Gastroesophageal sphincter (tissue), 4 donors: ENCODE results near the gene NUP153. TPM values are rescaled to one million over a fixed set of nuclear protein-coding genes. Genes with fewer than 3 reads are reported as not detected.

Experiments
- ATAC-seq: fragments of 150-250 bp; one replicate; pipeline ENCODE4 v1.9.1; 2016; ENCODE audit warnings: mild to moderate bottlenecking, moderate library complexity
- H3K27ac ChIP-seq, 4 donors: fragments of 200-600 bp; sonication (generic) in 3 of 4; 1 replicate in 3 of 4; 2 replicates in 1 of 4; pipeline ENCODE4 v1.5.1; 2016 to 2019
- H3K27me3 ChIP-seq: fragments of 200-600 bp; sonication (generic); one replicate; pipeline ENCODE4 v1.5.1; 2019
- H3K36me3 ChIP-seq, 2 donors: fragments of 200-600 bp; sonication (generic); one replicate each; pipeline ENCODE4 v1.5.1; 2019; ENCODE audit warnings: control low read depth in 1 of 2
- H3K4me1 ChIP-seq, 3 donors: fragments of 200-600 bp; sonication (generic); 1 replicate in 2 of 3; 2 replicates in 1 of 3; pipeline ENCODE4 v1.5.1; 2016 to 2019; ENCODE audit warnings: control low read depth in 2 of 3
- H3K4me3 ChIP-seq, 2 donors: fragments of 200-600 bp; sonication (generic); one replicate each; pipeline ENCODE4 v1.5.1; 2019; ENCODE audit warnings: mild to moderate bottlenecking in 1 of 2, moderate library complexity in 1 of 2
- H3K9me3 ChIP-seq, 3 donors: fragments of 200-600 bp; sonication (generic); one replicate each; pipeline ENCODE4 v1.5.1; 2017 to 2019; ENCODE audit warnings: control low read depth in 2 of 3
- CTCF ChIP-seq, 4 experiments: fragments of 200-600 bp in 2 of 4; fragments of 450-650 bp in 2 of 4; sonication (generic) in 1 of 4; IDR thresholded peaks; one replicate each; pipeline ENCODE4 v1.5.1; 2017 to 2019; ENCODE audit warnings: antibody characterized with exemption in 4 of 4, mild to moderate bottlenecking in 2 of 4, moderate library complexity in 2 of 4
- EP300 ChIP-seq: sonication (generic); formaldehyde crosslinking; IDR thresholded peaks from one replicate; pipeline ENCODE4 v1.6.1; 2017; ENCODE audit warnings: antibody characterized with exemption, mild to moderate bottlenecking
- POLR2A ChIP-seq, 2 donors: fragments of 450-650 bp; IDR thresholded peaks; one replicate each; pipeline ENCODE4 v1.6.1; 2017; ENCODE audit warnings: antibody characterized with exemption in 2 of 2, mild to moderate bottlenecking in 2 of 2, moderate library complexity in 1 of 2
- POLR2AphosphoS5 ChIP-seq: sonication (generic); formaldehyde crosslinking; IDR thresholded peaks from one replicate; pipeline ENCODE4 v1.6.1; 2017; ENCODE audit warnings: antibody characterized with exemption
- WGBS, 2 donors: methylation state at CpG; one replicate each; pipeline ENCODE4 v1.1.5; 2018; ENCODE audit warnings: low coverage in 1 of 2; 5-methylcytosine and 5-hydroxymethylcytosine counted together
- total RNA-seq, 4 donors: library from RNA; depleted of rRNA; stranded (reverse); fragments of >200 nt; gene quantifications; one replicate each; pipeline ENCODE4 v1.1.0, GENCODE V29; 2016

Gene NUP153
- total RNA-seq, 4 donors from 2014 or later: 28.8 to 41.6 (median 31.2) TPM

GRCh38 chr6:17656644-17657043 lies 50.1 kb downstream of the NUP153 start:
- peaks cover 0 to 82% of the 10 kb centered on the region in 2 donors for H3K36me3 ChIP-seq
- no peaks in the 10 kb centered on the region for H3K9me3 ChIP-seq
- H3K4me1 ChIP-seq: peaks cover 0 to 14% (median 0%) of the 10 kb centered on the region in 3 donors
- no peak for ATAC-seq
- H3K27me3 ChIP-seq: no peaks in the 10 kb centered on the region
- no peak overlapping the region for H3K27ac ChIP-seq
- WGBS, 2 donors: 54 to 100% methylated on average over 2 to 3 of the region's 3 CpGs
- H3K4me3 ChIP-seq: no peak overlapping the region
- TF ChIP-seq CTCF (IDR thresholded peaks at IDR 0.05) (no peak), POLR2A (IDR thresholded peaks at IDR 0.05) (no peak), POLR2AphosphoS5 (no peak), EP300 (no peak)

GRCh38 chr6:17656092-17656491 lies 50.6 kb downstream of the NUP153 start:
- H3K27me3 ChIP-seq: no peaks in the 10 kb centered on the region
- H3K4me3 ChIP-seq: no peak overlapping the region
- H3K27ac ChIP-seq: no peak overlapping the region
- H3K36me3 ChIP-seq: peaks cover 0 to 82% of the 10 kb centered on the region in 2 donors
- TF ChIP-seq CTCF (IDR thresholded peaks at IDR 0.05): no peak
- no peak for TF ChIP-seq EP300
- TF ChIP-seq POLR2A (IDR thresholded peaks at IDR 0.05): no peak
- no peak for TF ChIP-seq POLR2AphosphoS5
- 100% methylated on average over 1 of the region's 1 CpG; no CpG with 5 or more reads in 1 of the 2 donors for WGBS, 2 donors
- no peak for ATAC-seq
- H3K9me3 ChIP-seq: no peaks in the 10 kb centered on the region
- H3K4me1 ChIP-seq: peaks cover 0 to 14% (median 0%) of the 10 kb centered on the region in 3 donors

GRCh38 chr6:17653198-17653882 lies 53.4 kb downstream of the NUP153 start:
- Histone ChIP-seq H3K4me3 (no peak overlapping the region), H3K27me3 (no peaks in the 10 kb centered on the region), H3K9me3 (no peaks in the 10 kb centered on the region), H3K36me3 (peaks cover 0 to 83% of the 10 kb centered on the region in 2 donors), H3K27ac (no peak overlapping the region), H3K4me1 (peaks cover 0 to 18% (median 0%) of the 10 kb centered on the region in 3 donors)
- ATAC-seq: no peak
- WGBS, 2 donors: 50 to 67% methylated on average over 2 to 3 of the region's 5 CpGs
- TF ChIP-seq CTCF (IDR thresholded peaks at IDR 0.05) (no peak), POLR2AphosphoS5 (no peak), EP300 (no peak), POLR2A (IDR thresholded peaks at IDR 0.05) (no peak)

GRCh38 chr6:17650656-17651309 lies 55.9 kb downstream of the NUP153 start:
- Histone ChIP-seq H3K36me3 (peaks cover 0 to 87% of the 10 kb centered on the region in 2 donors), H3K9me3 (no peaks in the 10 kb centered on the region), H3K4me3 (no peak overlapping the region), H3K4me1 (peaks cover 0 to 5% (median 0%) of the 10 kb centered on the region in 3 donors), H3K27ac (no peak overlapping the region), H3K27me3 (no peaks in the 10 kb centered on the region)
- no peak for TF ChIP-seq CTCF (IDR thresholded peaks at IDR 0.05)
- no peak for TF ChIP-seq POLR2A (IDR thresholded peaks at IDR 0.05)
- TF ChIP-seq EP300: no peak
- TF ChIP-seq POLR2AphosphoS5: no peak
- WGBS, 2 donors: 88 to 90% methylated on average over 3 of the region's 3 CpGs
- ATAC-seq: no peak
